AG10803 (cell line): ENCODE results near the gene PDZD2.
A peak's percentile ranks its signal among the peaks of the same experiment; 100 is the strongest.

Experiments used
- DNase-seq: peaks from one replicate; pipeline ENCODE4 v3.0.0; 2010; ENCODE audit warnings: low read depth
- H3K4me3 ChIP-seq: 2 replicates; pipeline ENCODE4 v1.5.1; 2011; ENCODE audit warnings: mild to moderate bottlenecking, low read length, control low read depth
- CTCF ChIP-seq: conservative IDR thresholded peaks from 2 replicates; pipeline ENCODE4 v1.5.1; 2011; ENCODE audit warnings: mild to moderate bottlenecking, low read length, control low read depth, inconsistent platforms

The PDZD2 gene

GRCh38 chr5:31825518-31826068 is 186.7 kb downstream of the PDZD2 start:
- peak; percentile 80 for TF ChIP-seq CTCF
- DNase-seq: peak; percentile 60
- no peak overlapping the region for H3K4me3 ChIP-seq

- peak; percentile 5 for DNase-seq
- no peak overlapping the region for H3K4me3 ChIP-seq
- TF ChIP-seq CTCF: no peak
These were observed 188.9 kb downstream of the PDZD2 start for GRCh38 chr5:31827867-31828266.

- no peak for DNase-seq
- no peak for TF ChIP-seq CTCF
- H3K4me3 ChIP-seq: no peak overlapping the region
These were observed 194.0 kb downstream of the PDZD2 start for GRCh38 chr5:31832966-31833365.

GRCh38 chr5:31833710-31834109 is 194.8 kb downstream of the PDZD2 start:
- no peak for TF ChIP-seq CTCF
- no peak overlapping the region for H3K4me3 ChIP-seq
- no peak for DNase-seq

DNA sequence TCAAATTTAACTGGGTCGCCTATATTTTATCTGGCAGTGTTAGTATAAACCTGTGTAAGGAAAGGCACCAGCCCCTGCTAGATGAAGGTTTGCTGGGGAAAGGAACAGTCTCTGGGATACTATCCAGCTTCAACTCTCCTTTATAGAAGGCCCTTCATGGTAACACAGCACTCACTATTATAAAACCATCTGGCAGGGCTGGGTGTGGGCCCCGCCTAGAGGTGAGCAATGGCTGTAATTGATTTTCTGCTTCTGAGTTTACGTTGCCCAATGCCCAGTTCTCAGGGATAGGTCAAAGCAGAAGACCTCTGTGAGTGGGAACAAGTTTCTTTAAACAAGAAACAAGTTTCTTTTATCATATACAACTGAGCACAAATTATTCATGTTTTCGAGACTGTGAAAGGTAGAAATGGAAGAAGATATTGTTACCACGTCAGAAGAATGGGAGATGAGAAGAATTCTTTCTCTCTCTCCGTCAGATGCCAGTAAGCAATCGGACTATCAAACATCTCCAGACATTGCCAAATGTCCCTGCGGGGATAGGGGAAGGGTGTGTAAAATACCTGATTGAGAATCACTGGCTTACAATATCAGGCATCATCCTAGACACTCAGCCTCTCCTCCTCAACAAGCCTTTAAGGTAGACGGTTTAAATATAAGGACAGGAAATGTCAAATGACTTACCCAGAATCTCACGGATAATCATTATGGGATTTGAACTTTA is 205.9 kb downstream of the PDZD2 start:
- H3K4me3 ChIP-seq: no peak overlapping the region
- no peak for DNase-seq
- no peak for TF ChIP-seq CTCF

GRCh38 chr5:31845361-31845760 is 206.4 kb downstream of the PDZD2 start:
- no peak overlapping the region for H3K4me3 ChIP-seq
- no peak for TF ChIP-seq CTCF
- peak; percentile 10 for DNase-seq

DNA sequence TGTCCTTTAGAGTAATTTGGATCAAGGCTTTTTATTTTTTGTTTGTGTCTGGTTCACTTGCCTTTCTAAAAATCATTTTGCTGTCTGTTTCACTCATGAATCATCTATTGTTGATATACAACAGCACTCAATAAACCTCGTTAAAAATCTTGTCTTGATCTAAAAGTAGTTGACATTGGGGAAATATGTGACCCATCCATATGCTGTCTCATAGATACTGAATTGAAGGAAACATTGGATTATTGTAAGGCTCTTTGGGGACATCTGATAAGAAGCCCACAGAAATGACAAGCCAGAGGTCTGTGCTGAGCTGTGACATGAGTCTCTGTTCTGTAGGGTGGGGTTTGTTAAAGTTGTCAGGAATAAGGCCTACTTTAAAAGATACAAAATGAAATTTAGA is 208.0 kb downstream of the PDZD2 start:
- no peak overlapping the region for H3K4me3 ChIP-seq
- TF ChIP-seq CTCF: no peak
- no peak for DNase-seq
